Endothelial cell of umbilical vein (primary cell): ENCODE data around the gene AMN1. TPM values are rescaled to one million over a fixed set of nuclear protein-coding genes. Genes with fewer than 3 reads are reported as not detected.

Experiments used
- BruUV-seq: library from RNA; stranded (reverse); fragments of 400-500 nt; replicated peaks from 2 replicates; lab custom pipeline; 2021; lab: Mats Ljungman, UMichigan
- CTCF ChIA-PET: fragments of 300-600, 350-600 bp; sonication (Branson Sonifier 250); formaldehyde crosslinking; loops from one replicate; lab custom pipeline; 2021; ENCODE audit warnings: antibody characterized with exemption, inconsistent platforms; lab: Charles Lee
- POLR2A ChIA-PET: fragments of 300-600, 350-600 bp; sonication (Branson Sonifier 250); formaldehyde crosslinking; loops from one replicate; lab custom pipeline; 2021; ENCODE audit warnings: antibody characterized with exemption, inconsistent platforms; lab: Charles Lee
- DNase-seq: peaks from one replicate; pipeline ENCODE4 v3.0.0-alpha.2; 2011; ENCODE audit warnings: low read depth, low spot score
- FAIRE-seq: peaks from 2 replicates; lab custom pipeline; 2011; peaks lifted over from hg19 to GRCh38; lab: Jason Lieb, UNC
- H2AFZ ChIP-seq: 2 replicates; pipeline ENCODE4 v1.6.0; 2012; ENCODE audit warnings: low read depth, low read length, control low read depth, inconsistent platforms
- H3K27ac ChIP-seq: 2 replicates; pipeline ENCODE4 v1.5.1; 2011; ENCODE audit warnings: low read depth, mild to moderate bottlenecking, control low read depth, low read length, moderate library complexity; ENCODE audit not compliant: insufficient read depth
- H3K27me3 ChIP-seq, 2 experiments: 2 replicates each; pipeline versions ENCODE4 v1.6.0 to v1.6.1; 2011; ENCODE audit warnings: low read length in 2 of 2, mixed read lengths in 1 of 2; ENCODE audit not compliant: control insufficient read depth in 2 of 2, insufficient read depth in 2 of 2
- H3K36me3 ChIP-seq, 2 experiments: 2 replicates in 1 of 2; 3 replicates in 1 of 2; pipeline ENCODE4 v1.5.1; 2011; ENCODE audit warnings: low read length in 2 of 2, mild to moderate bottlenecking in 1 of 2, moderate library complexity in 1 of 2; ENCODE audit not compliant: control insufficient read depth in 2 of 2, insufficient read depth in 2 of 2; ENCODE audit errors: extremely low read depth in 1 of 2
- H3K4me1 ChIP-seq: 3 replicates; pipeline ENCODE4 v1.5.1; 2011; ENCODE audit warnings: mild to moderate bottlenecking, low read length; ENCODE audit not compliant: control insufficient read depth, insufficient read depth; ENCODE audit errors: extremely low read depth
- H3K4me2 ChIP-seq: 2 replicates; pipeline ENCODE4 v1.6.1; 2011; ENCODE audit warnings: low read length, control low read depth, mixed read lengths; ENCODE audit not compliant: insufficient read depth
- H3K4me3 ChIP-seq, 3 experiments: fragments of 200-600 bp in 1 of 3; sonication (generic), shearing (Covaris generic) in 1 of 3; replicated peaks in 1 of 3; 2 replicates each; pipeline ENCODE4 v1.5.1; 2011 to 2016; ENCODE audit warnings: control low read depth in 3 of 3, low read length in 3 of 3, mild to moderate bottlenecking in 2 of 3, inconsistent platforms in 1 of 3, low read depth in 1 of 3, moderate library complexity in 1 of 3; ENCODE audit not compliant: insufficient read depth in 1 of 3
- H3K79me2 ChIP-seq: 2 replicates; pipeline ENCODE4 v1.6.0; 2012; ENCODE audit warnings: low read length, inconsistent platforms; ENCODE audit not compliant: control insufficient read depth, insufficient read depth
- H3K9ac ChIP-seq: replicated peaks from 2 replicates; pipeline ENCODE3; 2011; ENCODE audit warnings: low read length, control low read depth; ENCODE audit not compliant: insufficient read depth; ENCODE audit errors: extremely low read depth
- H3K9me1 ChIP-seq: replicated peaks from 3 replicates; pipeline ENCODE4 v1.6.0; 2011; ENCODE audit warnings: mild to moderate bottlenecking, low read length; ENCODE audit not compliant: control insufficient read depth, insufficient read depth; ENCODE audit errors: extremely low read depth
- H3K9me3 ChIP-seq: replicated peaks from 2 replicates; pipeline ENCODE4 v1.5.1; 2012; ENCODE audit warnings: low read length, inconsistent platforms; ENCODE audit not compliant: control insufficient read depth, insufficient read depth
- H4K20me1 ChIP-seq: replicated peaks from 2 replicates; pipeline ENCODE3; 2011; ENCODE audit warnings: mild to moderate bottlenecking, low read length; ENCODE audit not compliant: control insufficient read depth, insufficient read depth; ENCODE audit errors: extremely low read depth
- EZH2 ChIP-seq: IDR thresholded peaks from 2 replicates; pipeline ENCODE4 v1.6.1; 2012; ENCODE audit warnings: borderline replicate concordance, low read depth, mild to moderate bottlenecking, moderate library complexity, low read length, inconsistent platforms; ENCODE audit not compliant: severe bottlenecking
- FOS ChIP-seq: IDR thresholded peaks from 2 replicates; pipeline ENCODE4 v1.6.1; 2011; ENCODE audit warnings: mild to moderate bottlenecking, low read length, moderate library complexity, borderline replicate concordance; ENCODE audit not compliant: insufficient read depth
- GATA2 ChIP-seq: IDR thresholded peaks from 2 replicates; pipeline ENCODE4 v1.7.0; 2011; ENCODE audit warnings: low read depth, mild to moderate bottlenecking, moderate library complexity, mixed read lengths, low read length; ENCODE audit not compliant: insufficient read length, insufficient read depth
- JUN ChIP-seq: IDR thresholded peaks from 2 replicates; pipeline ENCODE4 v1.6.1; 2011; ENCODE audit warnings: borderline replicate concordance, low read depth; ENCODE audit not compliant: insufficient read length, insufficient read depth
- MYC ChIP-seq: IDR thresholded peaks from one replicate; pipeline ENCODE4 v1.6.1; 2011; ENCODE audit warnings: mild to moderate bottlenecking, low read depth, low read length
- POLR2A ChIP-seq: IDR thresholded peaks from 2 replicates; pipeline ENCODE4 v1.6.1; 2012; ENCODE audit warnings: low read depth, mild to moderate bottlenecking, control low read depth, low read length
- POLR2AphosphoS5 ChIP-seq: IDR thresholded peaks from 2 replicates; pipeline ENCODE4 v1.6.1; 2012; ENCODE audit warnings: low read depth, mild to moderate bottlenecking, control low read depth, low read length, moderate library complexity; ENCODE audit not compliant: insufficient read depth
- dilution Hi-C: fragments of 300-500 bp; cut with MboI; formaldehyde crosslinking; loops from one replicate; pipeline ENCODE4 v1.15.0; 2019; ENCODE audit warnings: low sequenced_read_pairs; ENCODE audit not compliant: extremely low pct_ligation_motif_present
- intact Hi-C: fragments of 100-400 bp; cut with micrococcal nuclease; formaldehyde crosslinking; loops from one replicate; pipeline ENCODE4 v1.10.0; 2022
- polyA plus RNA-seq, 4 experiments: library from polyadenylated mRNA; depleted of rRNA in 3 of 4; stranded (reverse) in 3 of 4; unstranded in 1 of 4; fragments of >200 nt; gene quantifications; 2 replicates each; pipeline versions ENCODE4 v1.2.1 to v1.2.3, GENCODE V29; 2011 to 2012; ENCODE audit warnings: missing spikeins in 1 of 4
- total RNA-seq: library from RNA; stranded (reverse); gene quantifications from 2 replicates; pipeline ENCODE4 v1.2.3, GENCODE V29; 2021
- TF ChIP-seq, protein P1 (sequence below), 2 donors: IDR thresholded peaks; 1 replicate in 1 of 2; 2 replicates in 1 of 2; pipeline ENCODE4 v1.5.1; 2011; ENCODE audit warnings: low read length in 2 of 2, mild to moderate bottlenecking in 2 of 2, moderate library complexity in 2 of 2, control low read depth in 1 of 2, inconsistent platforms in 1 of 2, low read depth in 1 of 2; ENCODE audit not compliant: insufficient read depth in 1 of 2; ENCODE audit errors: extremely low read depth in 1 of 2
- TF ChIP-seq, protein P2 (sequence below): IDR thresholded peaks from 2 replicates; pipeline ENCODE4 v1.6.1; 2011; ENCODE audit not compliant: insufficient read depth, insufficient read length

AMN1 gene
- total and polyA plus RNA-seq, 2 donors (not counting 3 experiments of a cell fraction or from before 2014, with no cell fraction given) = 8.5 to 18.0 TPM

DNA sequence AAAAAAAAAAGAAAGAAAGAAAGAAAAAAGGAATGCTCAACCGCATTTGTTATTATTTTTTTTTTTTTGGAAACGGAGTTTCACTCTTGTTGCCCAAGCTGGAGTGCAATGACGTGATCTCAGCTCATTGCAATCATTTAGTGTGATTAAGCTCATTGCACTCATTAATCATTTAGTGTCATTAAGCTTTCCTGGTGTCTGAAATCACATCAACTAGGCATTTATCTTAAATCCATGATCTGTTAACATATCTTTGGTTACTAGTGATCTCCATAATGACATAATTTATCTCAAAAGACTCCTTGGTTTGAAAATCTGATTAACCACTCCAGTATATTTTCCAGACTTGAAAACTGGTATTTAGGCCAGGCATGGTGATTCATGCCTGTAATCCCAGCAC, 43.0 kb downstream of the AMN1 start:
- FAIRE-seq (no peak), DNase-seq (no peak)
- ChIA-PET POLR2A (no interaction called here), CTCF (interaction anchor here (1.4 kb wide), 1 partner anchor 33 kb away, joined by 3 read pairs; no protein-coding TSS in a partner anchor)
- H3K9me3 ChIP-seq = no peaks in the 10 kb centered on the region
- intact Hi-C loops = loop anchor here (10.0 kb wide), 1 partner anchor 189 kb away; no protein-coding TSS in a partner anchor
- H3K4me3 ChIP-seq = no peak overlapping the region
- no peak overlapping the region for H3K4me2 ChIP-seq
- H4K20me1 ChIP-seq = no peaks in the 10 kb centered on the region
- dilution Hi-C loops = no loop called here
- no peaks in the 10 kb centered on the region for H3K36me3 ChIP-seq
- TF ChIP-seq POLR2AphosphoS5 = no peak
- TF ChIP-seq MYC = no peak
- TF ChIP-seq GATA2 = no peak
- TF ChIP-seq, protein P1, sequence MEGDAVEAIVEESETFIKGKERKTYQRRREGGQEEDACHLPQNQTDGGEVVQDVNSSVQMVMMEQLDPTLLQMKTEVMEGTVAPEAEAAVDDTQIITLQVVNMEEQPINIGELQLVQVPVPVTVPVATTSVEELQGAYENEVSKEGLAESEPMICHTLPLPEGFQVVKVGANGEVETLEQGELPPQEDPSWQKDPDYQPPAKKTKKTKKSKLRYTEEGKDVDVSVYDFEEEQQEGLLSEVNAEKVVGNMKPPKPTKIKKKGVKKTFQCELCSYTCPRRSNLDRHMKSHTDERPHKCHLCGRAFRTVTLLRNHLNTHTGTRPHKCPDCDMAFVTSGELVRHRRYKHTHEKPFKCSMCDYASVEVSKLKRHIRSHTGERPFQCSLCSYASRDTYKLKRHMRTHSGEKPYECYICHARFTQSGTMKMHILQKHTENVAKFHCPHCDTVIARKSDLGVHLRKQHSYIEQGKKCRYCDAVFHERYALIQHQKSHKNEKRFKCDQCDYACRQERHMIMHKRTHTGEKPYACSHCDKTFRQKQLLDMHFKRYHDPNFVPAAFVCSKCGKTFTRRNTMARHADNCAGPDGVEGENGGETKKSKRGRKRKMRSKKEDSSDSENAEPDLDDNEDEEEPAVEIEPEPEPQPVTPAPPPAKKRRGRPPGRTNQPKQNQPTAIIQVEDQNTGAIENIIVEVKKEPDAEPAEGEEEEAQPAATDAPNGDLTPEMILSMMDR (IDR thresholded peaks at IDR 0.05; ENCODE audit: extremely low read depth in 1 of 2, insufficient read depth in 1 of 2, low read depth in 1 of 2, low read length in 2 of 2) = no peak
- TF ChIP-seq FOS = no peak
- no peak for TF ChIP-seq EZH2
- TF ChIP-seq, protein P2, sequence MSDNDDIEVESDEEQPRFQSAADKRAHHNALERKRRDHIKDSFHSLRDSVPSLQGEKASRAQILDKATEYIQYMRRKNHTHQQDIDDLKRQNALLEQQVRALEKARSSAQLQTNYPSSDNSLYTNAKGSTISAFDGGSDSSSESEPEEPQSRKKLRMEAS = no peak
- TF ChIP-seq JUN = no peak
- no peak for TF ChIP-seq POLR2A
- no peak overlapping the region for H3K9ac ChIP-seq
- H3K4me1 ChIP-seq = no peaks in the 10 kb centered on the region
- H3K27me3 ChIP-seq = no peaks in the 10 kb centered on the region
- H3K79me2 ChIP-seq = no peaks in the 10 kb centered on the region
- no peak overlapping the region for H3K27ac ChIP-seq
- BruUV-seq = no TSS peak
- H3K9me1 ChIP-seq = no peaks in the 10 kb centered on the region
- H2AFZ ChIP-seq = no peak overlapping the region
